Midbrain (tissue), 1 donor: Measurements from ENCODE around the gene EXOC3L1.

ENCODE experiments used
- DNase-seq: peaks from one replicate; lab custom pipeline; 2025; lab: John Stamatoyannopoulos, UW

The EXOC3L1 gene

GRCh38 chr16:67147437-67148140 lies 42.3 kb downstream of the EXOC3L1 start:
- peak; percentile 35 for DNase-seq

- peak; percentile 10 for DNase-seq
These were observed 43.2 kb downstream of the EXOC3L1 start for GRCh38 chr16:67146523-67147357.

DNA sequence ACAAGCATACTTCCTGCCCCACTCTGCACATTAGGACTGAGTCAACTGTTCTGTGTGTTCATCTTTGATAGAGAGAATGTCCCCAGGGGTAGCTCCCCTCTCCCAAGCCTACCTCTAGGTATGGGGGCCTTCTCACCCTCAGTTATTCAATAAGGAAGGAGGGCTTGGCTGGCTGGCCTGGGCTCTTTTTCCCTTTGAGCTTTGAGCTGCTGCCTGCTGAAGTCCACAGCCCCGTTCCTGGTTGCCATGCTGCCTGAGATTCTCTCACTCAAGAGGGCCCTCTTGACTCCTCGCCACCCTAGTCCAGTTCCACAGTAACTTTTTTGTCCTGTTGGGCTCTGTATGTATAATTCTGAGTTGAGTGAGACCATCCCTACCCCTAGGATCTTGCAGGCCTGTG lies 44.2 kb downstream of the EXOC3L1 start:
- DNase-seq: no peak

GRCh38 chr16:67144943-67145342 lies 45.0 kb downstream of the EXOC3L1 start:
- DNase-seq: no peak

- DNase-seq: no peak
These were observed 47.6 kb downstream of the EXOC3L1 start for GRCh38 chr16:67142342-67142741.

GRCh38 chr16:67141391-67141790 lies 48.5 kb downstream of the EXOC3L1 start:
- no peak for DNase-seq

DNA sequence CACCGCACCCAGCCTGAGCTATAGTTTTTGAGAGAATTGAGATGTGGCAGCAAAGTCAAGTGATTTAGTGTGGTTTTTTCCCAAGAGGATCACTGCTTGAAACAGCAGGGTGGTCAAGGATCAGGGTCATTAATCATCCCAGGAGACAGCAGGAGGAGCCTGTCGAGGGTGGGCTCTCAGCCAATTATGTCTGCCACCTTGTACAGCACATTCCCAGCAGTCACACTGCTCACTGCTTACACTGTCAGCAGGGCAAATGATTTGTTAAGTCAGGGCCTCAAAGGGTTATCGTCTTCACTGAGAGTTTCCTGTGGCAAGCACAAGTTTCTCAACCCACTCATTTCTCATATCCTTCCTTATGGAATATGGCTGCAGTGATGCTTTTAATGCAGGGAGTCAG lies 52.3 kb downstream of the EXOC3L1 start:
- DNase-seq: no peak
